GM21390 (cell line): ENCODE measurements around the gene VPS11.

Experiments used
- ATAC-seq: cut with Tn5 transposase; IDR thresholded peaks from one replicate; pipeline ENCODE4 v1.9.1; 2021; ENCODE audit not compliant: unreplicated experiment

Gene VPS11

DNA sequence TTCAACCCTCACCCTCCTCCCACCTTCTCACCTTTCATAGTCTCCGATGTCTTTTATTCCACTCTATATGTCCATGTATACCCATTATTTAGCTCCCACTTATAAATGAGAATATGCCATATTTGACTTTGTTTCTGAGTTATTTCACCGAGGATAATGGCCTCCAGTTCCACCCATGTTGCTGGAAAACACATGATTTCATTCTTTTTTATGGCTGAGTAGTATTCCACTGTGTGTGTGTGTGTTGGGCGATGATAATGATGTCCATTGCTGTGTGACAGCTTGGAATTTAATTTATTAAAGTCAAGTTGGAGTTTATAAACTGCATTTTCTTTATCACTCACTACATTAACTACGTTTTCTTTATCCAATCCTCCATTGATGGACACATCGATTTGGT, 50.6 kb downstream of the VPS11 start:
- ATAC-seq: no peak

DNA sequence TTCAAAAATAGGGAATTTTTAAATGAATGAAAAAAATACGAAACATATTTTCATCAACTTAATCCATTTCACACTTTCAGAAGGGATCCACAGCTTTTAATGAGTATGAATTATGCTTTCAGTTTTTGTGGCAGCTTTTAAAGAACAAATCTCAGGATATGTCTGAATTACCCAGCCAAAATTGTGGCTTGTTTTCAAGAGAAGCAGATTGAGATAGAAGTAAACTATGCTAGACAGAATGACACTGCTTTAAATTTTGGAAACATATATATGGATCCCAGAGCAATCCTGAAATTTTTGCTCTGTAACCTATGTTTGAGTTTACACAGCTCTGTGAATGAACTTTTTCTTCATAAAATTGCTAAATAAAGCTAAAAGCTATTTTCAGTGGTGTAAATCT, 51.3 kb downstream of the VPS11 start:
- no peak for ATAC-seq

DNA sequence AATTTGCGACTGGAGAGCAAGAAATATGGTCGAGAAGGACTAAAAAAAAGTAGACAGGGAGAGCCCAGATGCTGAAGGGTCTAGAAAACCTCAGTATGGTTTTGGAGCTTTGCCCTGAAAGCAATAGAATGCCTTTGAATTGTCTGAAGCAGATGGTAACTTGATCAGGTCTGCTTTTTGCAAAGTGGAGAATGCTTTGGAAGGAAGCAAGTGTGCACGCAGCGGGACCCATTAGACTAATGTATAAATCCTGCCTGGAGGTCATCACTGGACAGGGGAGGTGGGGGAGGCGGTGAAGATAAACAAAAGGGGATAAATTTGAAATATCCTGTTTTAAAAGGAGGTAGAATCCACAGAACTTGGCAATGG, 53.0 kb downstream of the VPS11 start:
- no peak for ATAC-seq

DNA sequence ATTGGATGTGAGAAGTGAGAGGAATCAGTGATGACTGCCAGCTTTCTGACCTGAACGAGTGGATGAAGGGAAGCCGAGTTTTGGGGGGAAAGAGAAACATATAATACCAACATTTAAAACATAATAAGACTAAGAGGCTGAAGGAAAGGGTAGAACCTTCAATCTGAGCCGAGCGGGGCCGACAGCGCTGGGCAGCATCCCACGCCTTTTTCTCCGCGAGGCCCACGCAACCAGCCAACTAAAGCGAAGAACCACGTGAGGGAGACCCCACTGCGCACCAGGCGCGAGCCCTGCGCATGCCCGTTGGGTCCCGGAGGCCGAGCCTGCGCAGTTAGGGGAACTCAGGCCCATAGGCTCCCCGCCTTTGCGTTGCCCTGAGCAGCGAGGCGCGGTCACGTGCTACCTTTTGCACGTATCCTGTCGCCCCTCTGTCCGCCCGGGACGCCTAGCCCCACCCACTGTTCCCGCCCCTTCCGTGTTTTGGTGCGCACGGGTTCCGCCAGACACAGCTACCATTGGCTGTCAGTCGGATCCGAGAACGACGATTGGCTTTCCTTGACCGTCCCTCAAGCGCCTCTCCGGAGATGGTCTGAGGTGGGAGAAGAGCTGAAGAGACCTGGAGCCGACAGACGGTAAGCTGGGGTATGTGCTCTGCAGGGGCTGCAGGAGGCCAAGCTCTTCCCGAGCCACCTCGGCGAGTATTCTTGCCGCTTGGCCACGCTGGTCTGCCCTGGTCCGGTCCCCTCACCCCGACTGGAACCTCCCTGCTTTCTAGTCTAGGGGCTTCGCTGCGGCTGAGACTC, 53.6 kb downstream of the VPS11 start, which contains the start of gene HINFP:
Gene HINFP (plus strand): TSS at position 573 of the 803 bp plus-strand sequence. CDS start 5,365 bp downstream, outside the sequence.
- peak; percentile 91 for ATAC-seq

DNA sequence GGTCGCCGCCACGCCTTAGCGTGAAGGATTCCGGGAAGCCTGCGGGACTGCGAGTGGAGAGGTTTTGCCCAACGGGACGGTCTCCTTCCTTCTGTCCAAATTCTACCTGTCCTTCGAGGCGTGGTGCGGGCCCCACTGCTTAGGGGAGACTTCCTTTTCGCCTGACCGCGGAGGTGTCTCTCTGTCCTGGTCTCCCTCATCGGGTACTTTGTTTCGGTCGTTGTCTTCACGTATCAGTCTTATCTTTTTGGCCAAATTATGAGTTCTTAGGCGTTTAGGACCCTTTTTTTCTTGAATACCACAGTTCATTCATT, 54.1 kb downstream of the VPS11 start:
- peak; percentile 7 for ATAC-seq

DNA sequence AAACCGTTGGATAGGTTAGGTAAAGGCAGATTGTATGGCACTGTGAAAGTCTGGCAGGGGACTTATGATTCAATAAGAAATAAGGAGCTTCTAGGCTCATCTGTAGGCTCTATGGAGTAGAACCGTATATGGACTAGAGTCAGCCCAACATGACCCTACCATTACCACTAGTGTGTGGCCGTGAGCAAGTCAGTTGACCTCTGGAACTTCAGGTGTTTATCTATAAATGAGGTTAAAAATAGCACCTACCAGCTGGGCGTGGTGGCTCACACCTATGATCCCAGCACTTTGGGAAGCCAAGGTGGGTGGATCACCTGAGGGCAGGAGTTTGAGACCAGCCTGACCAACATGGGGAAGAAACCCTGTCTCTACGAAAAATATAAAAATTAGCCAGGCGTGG, 58.2 kb downstream of the VPS11 start:
- ATAC-seq: no peak

DNA sequence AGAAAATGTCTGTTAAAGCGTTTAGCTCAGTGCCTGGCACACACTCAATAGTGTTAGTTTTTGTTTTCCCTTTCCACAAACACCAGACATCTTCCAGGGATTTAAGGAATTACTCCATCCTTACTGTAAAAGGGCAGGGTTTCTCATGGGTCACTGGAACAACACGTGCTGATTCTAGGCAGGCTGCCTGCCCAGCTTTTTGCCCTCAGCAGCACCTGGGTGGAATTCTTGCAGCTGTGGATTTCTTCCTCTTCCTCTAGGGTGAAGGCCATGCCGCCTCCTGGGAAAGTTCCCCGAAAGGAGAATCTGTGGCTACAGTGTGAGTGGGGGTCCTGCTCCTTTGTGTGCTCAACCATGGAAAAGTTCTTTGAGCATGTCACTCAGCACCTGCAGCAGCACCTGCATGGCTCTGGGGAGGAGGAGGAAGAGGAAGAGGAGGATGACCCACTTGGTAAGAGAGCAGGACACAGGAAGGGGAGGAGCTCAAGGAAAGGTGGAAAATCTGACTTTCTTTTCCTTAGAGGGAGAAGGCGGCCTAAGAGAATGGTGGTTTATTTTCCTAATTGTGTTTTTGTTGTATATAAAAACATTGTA, 59.2 kb downstream of the VPS11 start:
- ATAC-seq: no peak

DNA sequence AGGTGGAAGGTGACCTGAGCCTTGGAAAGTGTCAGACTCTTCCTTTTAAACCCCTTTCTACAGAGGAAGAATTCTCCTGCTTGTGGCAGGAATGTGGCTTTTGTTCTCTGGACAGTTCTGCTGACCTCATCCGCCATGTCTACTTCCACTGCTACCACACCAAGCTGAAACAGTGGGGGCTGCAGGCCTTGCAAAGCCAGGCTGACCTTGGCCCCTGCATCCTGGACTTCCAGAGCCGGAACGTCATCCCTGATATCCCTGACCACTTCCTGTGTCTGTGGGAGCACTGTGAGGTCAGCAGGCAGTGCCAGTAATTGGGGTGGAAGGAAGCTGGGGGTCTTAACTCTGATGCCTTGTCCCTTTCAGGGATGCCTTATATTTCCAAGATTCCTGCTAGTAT, 63.0 kb downstream of the VPS11 start:
- ATAC-seq: no peak
